Mesothelial cell of epicardium (in vitro differentiated cells): ENCODE data around the gene LMX1B. TPM values are rescaled to one million over a fixed set of nuclear protein-coding genes. Genes with fewer than 3 reads are reported as not detected.
A peak's percentile ranks its signal among the peaks of the same experiment; 100 is the strongest.

Source experiments
- DNase-seq, 2 experiments: peaks; one replicate each; pipeline ENCODE4 v3.0.0; 2021; ENCODE audit warnings: low spot score in 2 of 2; ENCODE audit not compliant: unreplicated experiment in 2 of 2
- H3K27ac Mint-ChIP-seq: 2 replicates; pipeline ENCODE4 v1.8.0; 2021; ENCODE audit warnings: mixed read lengths
- H3K27me3 Mint-ChIP-seq: 2 replicates; pipeline ENCODE4 v1.8.0; 2021; ENCODE audit warnings: low read depth, mixed read lengths
- H3K36me3 Mint-ChIP-seq: 2 replicates; pipeline ENCODE4 v1.8.0; 2021; ENCODE audit warnings: mixed read lengths
- H3K4me1 Mint-ChIP-seq: 2 replicates; pipeline ENCODE4 v1.8.0; 2021; ENCODE audit warnings: mixed read lengths
- H3K4me3 Mint-ChIP-seq: 2 replicates; pipeline ENCODE4 v1.8.0; 2021; ENCODE audit warnings: mild to moderate bottlenecking, moderate library complexity, mixed read lengths
- H3K9me3 Mint-ChIP-seq: 2 replicates; pipeline ENCODE4 v1.8.0; 2021; ENCODE audit warnings: mixed read lengths
- CTCF ChIP-seq: fragments of 200-600 bp; sonication (generic); IDR thresholded peaks from one replicate; pipeline ENCODE4 v1.5.0; 2021; ENCODE audit warnings: antibody characterized with exemption; ENCODE audit not compliant: unreplicated experiment
- total RNA-seq: library from RNA; stranded (reverse); gene quantifications from 3 replicates; pipeline ENCODE4 v1.2.1, GENCODE V29; 2021

The LMX1B gene
- total RNA-seq, 1 donor from 2014 or later: 0.09 TPM

- H3K4me1 Mint-ChIP-seq: peaks cover 13% of the 10 kb centered on the region
- no peaks in the 10 kb centered on the region for H3K36me3 Mint-ChIP-seq
- peaks cover 4% of the 10 kb centered on the region for H3K9me3 Mint-ChIP-seq
- H3K27me3 Mint-ChIP-seq: peaks cover 47% of the 10 kb centered on the region
- H3K4me3 Mint-ChIP-seq: no peak overlapping the region
- TF ChIP-seq CTCF: no peak
- no peak for DNase-seq
- H3K27ac Mint-ChIP-seq: no peak overlapping the region
Measured at GRCh38 chr9:126591922-126592321, 21.8 kb upstream of the LMX1B start.

GRCh38 chr9:126592461-126592860, 21.3 kb upstream of the LMX1B start:
- Mint-ChIP-seq H3K4me1 (peaks cover 10% of the 10 kb centered on the region), H3K27me3 (peaks cover 49% of the 10 kb centered on the region), H3K27ac (no peak overlapping the region), H3K9me3 (peaks cover 4% of the 10 kb centered on the region), H3K4me3 (no peak overlapping the region), H3K36me3 (no peaks in the 10 kb centered on the region)
- no peak for DNase-seq
- no peak for TF ChIP-seq CTCF

DNA sequence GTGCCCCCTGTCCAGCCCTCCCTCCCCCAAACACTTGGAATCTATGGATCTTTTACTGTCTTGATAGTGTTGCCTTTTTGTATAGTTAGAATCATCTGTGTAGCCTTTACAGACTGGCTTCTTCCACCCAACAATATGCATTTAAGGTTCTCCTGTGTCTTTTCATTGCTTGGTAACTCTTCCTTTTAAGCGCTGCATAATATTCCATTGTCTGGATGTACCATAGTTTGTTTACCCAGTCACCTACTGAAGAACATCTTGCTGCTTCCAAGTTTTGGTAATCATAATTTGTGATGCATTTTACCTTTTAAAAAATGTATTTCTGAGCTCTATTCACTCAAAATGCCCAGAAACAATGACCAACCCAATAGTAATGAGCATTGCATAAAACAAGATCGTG, 17.7 kb upstream of the LMX1B start:
- H3K27ac Mint-ChIP-seq: no peak overlapping the region
- peaks cover 2% of the 10 kb centered on the region for H3K4me1 Mint-ChIP-seq
- no peak overlapping the region for H3K4me3 Mint-ChIP-seq
- no peak for TF ChIP-seq CTCF
- H3K9me3 Mint-ChIP-seq: peaks cover 4% of the 10 kb centered on the region
- peaks cover 72% of the 10 kb centered on the region for H3K27me3 Mint-ChIP-seq
- no peaks in the 10 kb centered on the region for H3K36me3 Mint-ChIP-seq
- DNase-seq: no peak

DNA sequence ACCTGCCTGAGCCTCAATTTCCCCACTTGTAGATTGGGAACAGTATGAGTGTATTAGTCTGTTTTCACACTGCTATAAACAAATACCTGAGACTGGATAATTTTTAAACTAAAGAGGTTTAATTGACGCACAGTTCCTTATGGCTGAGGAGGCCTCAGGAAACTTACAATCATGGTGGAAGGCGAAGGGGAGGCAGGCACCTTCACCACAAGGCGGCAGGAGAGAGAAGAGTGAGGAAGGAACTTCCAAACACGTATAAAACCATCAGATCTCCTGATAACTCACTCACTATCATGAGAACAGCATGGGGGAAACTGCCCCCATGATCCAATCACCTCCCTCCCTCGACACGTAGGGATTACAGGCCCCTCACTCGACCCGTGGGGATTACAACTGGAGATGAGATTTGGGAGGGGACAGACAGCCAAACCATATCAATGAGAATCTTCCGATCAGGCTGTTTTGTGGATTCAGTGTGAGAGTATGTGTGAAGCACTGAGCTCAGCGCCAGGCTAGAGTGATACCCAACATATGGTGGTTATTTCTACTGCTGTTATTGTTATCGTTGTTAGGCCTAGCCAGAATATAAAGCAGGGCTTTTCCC, 14.6 kb upstream of the LMX1B start:
- peaks cover 4% of the 10 kb centered on the region for H3K9me3 Mint-ChIP-seq
- no peak overlapping the region for H3K4me3 Mint-ChIP-seq
- peaks cover 6% of the 10 kb centered on the region for H3K4me1 Mint-ChIP-seq
- DNase-seq: no peak
- H3K27ac Mint-ChIP-seq: no peak overlapping the region
- no peaks in the 10 kb centered on the region for H3K36me3 Mint-ChIP-seq
- no peak for TF ChIP-seq CTCF
- peaks cover 62% of the 10 kb centered on the region for H3K27me3 Mint-ChIP-seq

- Mint-ChIP-seq H3K36me3 (no peaks in the 10 kb centered on the region), H3K9me3 (no peaks in the 10 kb centered on the region), H3K27me3 (peaks cover 57% of the 10 kb centered on the region), H3K27ac (peak overlapping the region; percentile 66), H3K4me1 (peaks cover 27% of the 10 kb centered on the region), H3K4me3 (no peak overlapping the region)
- TF ChIP-seq CTCF: no peak
- DNase-seq: no peak
Measured at GRCh38 chr9:126604059-126605055, 9.4 kb upstream of the LMX1B start.
